HepG2 (cell line): Measurements from ENCODE around the gene PDZD7. TPM values are rescaled to one million over a fixed set of nuclear protein-coding genes. Genes with fewer than 3 reads are reported as not detected.
A peak's percentile ranks its signal among the peaks of the same experiment; 100 is the strongest.

ENCODE experiments used
- ATM ChIP-seq: fragments of 450-650 bp; IDR thresholded peaks from 2 replicates; pipeline ENCODE4 v1.7.1; 2017; ENCODE audit warnings: mild to moderate bottlenecking, borderline replicate concordance
- FIP1L1 ChIP-seq: fragments of 200-400 bp; formaldehyde crosslinking; IDR thresholded peaks from 2 replicates; pipeline ENCODE4 v1.6.1; 2018; ENCODE audit warnings: low read depth, mild to moderate bottlenecking, low read length, moderate library complexity, borderline replicate concordance; ENCODE audit not compliant: insufficient read depth
- FOSL1 ChIP-seq: sonication (generic); formaldehyde crosslinking; IDR thresholded peaks from 2 replicates; pipeline ENCODE4 v1.9.0; 2021; ENCODE audit warnings: missing genetic modification reagents, borderline replicate concordance
- HDAC1 ChIP-seq: sonication (generic); formaldehyde crosslinking; IDR thresholded peaks from 2 replicates; pipeline ENCODE4 v1.5.1; 2020; ENCODE audit warnings: mild to moderate bottlenecking, missing genetic modification reagents
- KLF16 ChIP-seq, 2 experiments: sonication (generic) in 1 of 2; formaldehyde crosslinking in 1 of 2; IDR thresholded peaks; 2 replicates each; pipeline versions ENCODE4 v1.6.1 to v1.8.0; 2016 to 2023; ENCODE audit warnings: missing genetic modification reagents in 2 of 2, missing compliant biosample characterization in 1 of 2
- NR3C1 ChIP-seq: sonication (generic); formaldehyde crosslinking; IDR thresholded peaks from 2 replicates; pipeline ENCODE4 v1.4.0; 2020; ENCODE audit warnings: missing genetic modification reagents
- REPIN1 ChIP-seq: sonication (generic); formaldehyde crosslinking; IDR thresholded peaks from 2 replicates; pipeline ENCODE4 v1.8.0; 2022; ENCODE audit warnings: missing genetic modification reagents, low read depth, mild to moderate bottlenecking, borderline replicate concordance
- WIZ ChIP-seq: sonication (generic); formaldehyde crosslinking; IDR thresholded peaks from 2 replicates; pipeline ENCODE4 v1.5.1; 2020; ENCODE audit warnings: mild to moderate bottlenecking, missing genetic modification reagents
- ZFP37 ChIP-seq: sonication (generic); formaldehyde crosslinking; IDR thresholded peaks from 2 replicates; pipeline ENCODE4 v1.4.0; 2020; ENCODE audit warnings: missing genetic modification reagents, borderline replicate concordance
- ZNF207 ChIP-seq: fragments of 450-650 bp; IDR thresholded peaks from 2 replicates; pipeline ENCODE4 v1.6.1; 2016; ENCODE audit warnings: antibody characterized with exemption, borderline replicate concordance
- ZNF549 ChIP-seq: sonication (generic); formaldehyde crosslinking; IDR thresholded peaks from 2 replicates; pipeline ENCODE4 v1.5.0; 2020; ENCODE audit warnings: missing genetic modification reagents
- ZNF614 ChIP-seq: IDR thresholded peaks from 2 replicates; pipeline ENCODE4 v1.6.1; 2018; ENCODE audit warnings: missing biosample characterization, missing genetic modification reagents, inconsistent platforms, borderline replicate concordance
- ZNF674 ChIP-seq: sonication (generic); formaldehyde crosslinking; IDR thresholded peaks from 2 replicates; pipeline ENCODE4 v1.5.0; 2020; ENCODE audit warnings: low read depth, mild to moderate bottlenecking, missing genetic modification reagents
- ZNF720 ChIP-seq: sonication (generic); formaldehyde crosslinking; IDR thresholded peaks from 2 replicates; pipeline ENCODE4 v1.4.0; 2020; ENCODE audit warnings: missing genetic modification reagents
- ZNF724P ChIP-seq: sonication (generic); formaldehyde crosslinking; IDR thresholded peaks from 2 replicates; pipeline ENCODE4 v1.8.0; 2022; ENCODE audit warnings: missing genetic modification reagents, borderline replicate concordance
- polyA plus RNA-seq, 8 experiments: library from polyadenylated mRNA; depleted of rRNA in 3 of 8; stranded (reverse) in 7 of 8; unstranded in 1 of 8; fragments of >200 nt; fragmentation: Illumina TruSeq in 4 of 8; extraction: Trizol in 4 of 8; gene quantifications; 2 replicates each; pipeline versions ENCODE4 v1.2.1 to v1.2.3, GENCODE V29; 2011 to 2016; ENCODE audit warnings: low read depth in 4 of 8, missing spikeins in 1 of 8, mixed read lengths in 1 of 8; ENCODE audit not compliant: insufficient read depth in 1 of 8
- total RNA-seq, 5 experiments: library from RNA; depleted of rRNA; stranded (reverse); fragments of >200 nt; fragmentation: Illumina TruSeq; extraction: Trizol; gene quantifications; 2 replicates each; pipeline ENCODE4 v1.2.3, GENCODE V29; 2016; ENCODE audit warnings: low read depth in 1 of 5
- TF ChIP-seq, protein P1 (sequence below): sonication (generic); formaldehyde crosslinking; IDR thresholded peaks from 2 replicates; pipeline ENCODE4 v1.9.0; 2021; ENCODE audit warnings: missing genetic modification reagents, mild to moderate bottlenecking, borderline replicate concordance
- TF ChIP-seq, protein P2 (sequence below): sonication (generic); formaldehyde crosslinking; IDR thresholded peaks from 2 replicates; pipeline ENCODE4 v1.4.0; 2020; ENCODE audit warnings: missing genetic modification reagents
- TF ChIP-seq, protein P3 (sequence below): sonication (generic); formaldehyde crosslinking; conservative IDR thresholded peaks from 2 replicates; pipeline ENCODE4 v1.4.0; 2020; ENCODE audit warnings: missing genetic modification reagents
- TF ChIP-seq, protein P4 (sequence below): sonication (generic); formaldehyde crosslinking; IDR thresholded peaks from 2 replicates; pipeline ENCODE4 v1.5.0; 2020; ENCODE audit warnings: missing genetic modification reagents, mild to moderate bottlenecking, borderline replicate concordance
- TF ChIP-seq, protein P5 (sequence below): sonication (generic); formaldehyde crosslinking; IDR thresholded peaks from 2 replicates; pipeline ENCODE4 v1.8.1; 2022; ENCODE audit warnings: mild to moderate bottlenecking, missing genetic modification reagents
- TF ChIP-seq, protein P6 (sequence below): sonication (generic); formaldehyde crosslinking; IDR thresholded peaks from 2 replicates; pipeline ENCODE4 v1.9.0; 2021; ENCODE audit warnings: missing genetic modification reagents, mild to moderate bottlenecking, borderline replicate concordance

Gene PDZD7
- total and polyA plus RNA-seq, 2 of the 13 experiments (the other 11 are each of a cell fraction or from before 2014, with no cell fraction given) = 0.58 to 0.73 TPM

DNA sequence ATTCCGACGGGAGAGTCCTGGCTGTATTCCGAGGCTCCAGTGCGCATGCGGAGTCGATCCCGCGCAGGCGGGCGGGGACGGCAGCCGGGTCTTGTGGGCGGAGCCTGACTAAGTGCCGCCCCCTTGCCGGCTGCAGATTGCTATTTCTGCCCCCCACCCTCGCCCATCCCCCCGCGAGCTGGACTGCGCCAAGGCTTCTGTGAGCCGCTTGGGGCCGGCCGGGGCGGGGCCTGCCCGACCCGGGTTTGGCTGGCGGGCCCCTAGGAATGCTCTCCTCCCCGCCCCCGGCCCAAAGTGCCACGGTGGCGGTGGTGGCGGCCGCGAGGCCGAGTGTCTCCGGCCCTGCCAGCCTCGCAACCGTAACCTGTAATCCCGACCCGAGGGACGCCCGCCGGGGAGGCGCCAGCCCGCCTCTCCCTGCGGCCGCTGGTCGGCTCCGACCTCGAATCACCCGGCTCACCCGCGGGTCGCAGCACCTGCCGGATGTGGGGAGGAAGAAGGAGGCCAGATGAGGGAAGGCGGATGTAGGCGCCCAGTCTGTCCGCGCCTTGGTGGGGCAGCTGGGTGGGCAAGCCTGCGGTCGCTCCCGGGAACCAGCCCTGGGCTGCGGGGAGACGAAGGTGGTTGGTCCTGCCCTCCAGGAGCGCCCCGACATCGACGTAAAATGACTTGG, 30.2 kb upstream of the PDZD7 start (continued):
- TF ChIP-seq ATM (no peak), ZNF614 (CRISPR knock-in tag) (peak; percentile 79; the same call in 1 of the 2 replicates), ZFP37 (CRISPR knock-in tag) (no peak), ZNF674 (CRISPR knock-in tag) (no peak), FIP1L1 (0 out of 2 replicates have a peak, but pooled peaks have one; percentile 20), HDAC1 (peak; percentile 84), WIZ (CRISPR knock-in tag) (no peak), REPIN1 (CRISPR knock-in tag) (no peak; the same call in 1 of the 2 replicates), KLF16 (CRISPR knock-in tag; IDR thresholded peaks at IDR 0.05) (peak in 1 of 2 experiments; percentile 69; a peak in 2 of 4 replicates), ZNF207 (no peak), FOSL1 (no peak), ZNF724P (CRISPR knock-in tag) (peak; percentile 68), ZNF720 (no peak), ZNF549 (CRISPR knock-in tag) (no peak), NR3C1 (CRISPR knock-in tag) (no peak)
- TF ChIP-seq, protein P1, sequence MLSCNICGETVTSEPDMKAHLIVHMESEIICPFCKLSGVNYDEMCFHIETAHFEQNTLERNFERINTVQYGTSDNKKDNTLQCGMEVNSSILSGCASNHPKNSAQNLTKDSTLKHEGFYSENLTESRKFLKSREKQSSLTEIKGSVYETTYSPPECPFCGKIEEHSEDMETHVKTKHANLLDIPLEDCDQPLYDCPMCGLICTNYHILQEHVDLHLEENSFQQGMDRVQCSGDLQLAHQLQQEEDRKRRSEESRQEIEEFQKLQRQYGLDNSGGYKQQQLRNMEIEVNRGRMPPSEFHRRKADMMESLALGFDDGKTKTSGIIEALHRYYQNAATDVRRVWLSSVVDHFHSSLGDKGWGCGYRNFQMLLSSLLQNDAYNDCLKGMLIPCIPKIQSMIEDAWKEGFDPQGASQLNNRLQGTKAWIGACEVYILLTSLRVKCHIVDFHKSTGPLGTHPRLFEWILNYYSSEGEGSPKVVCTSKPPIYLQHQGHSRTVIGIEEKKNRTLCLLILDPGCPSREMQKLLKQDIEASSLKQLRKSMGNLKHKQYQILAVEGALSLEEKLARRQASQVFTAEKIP (CRISPR knock-in tag) = no peak
- TF ChIP-seq, protein P2, sequence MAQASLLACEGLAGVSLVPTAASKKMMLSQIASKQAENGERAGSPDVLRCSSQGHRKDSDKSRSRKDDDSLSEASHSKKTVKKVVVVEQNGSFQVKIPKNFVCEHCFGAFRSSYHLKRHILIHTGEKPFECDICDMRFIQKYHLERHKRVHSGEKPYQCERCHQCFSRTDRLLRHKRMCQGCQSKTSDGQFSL = peak; percentile 57; the same call in 1 of the 2 replicates
- TF ChIP-seq, protein P3, sequence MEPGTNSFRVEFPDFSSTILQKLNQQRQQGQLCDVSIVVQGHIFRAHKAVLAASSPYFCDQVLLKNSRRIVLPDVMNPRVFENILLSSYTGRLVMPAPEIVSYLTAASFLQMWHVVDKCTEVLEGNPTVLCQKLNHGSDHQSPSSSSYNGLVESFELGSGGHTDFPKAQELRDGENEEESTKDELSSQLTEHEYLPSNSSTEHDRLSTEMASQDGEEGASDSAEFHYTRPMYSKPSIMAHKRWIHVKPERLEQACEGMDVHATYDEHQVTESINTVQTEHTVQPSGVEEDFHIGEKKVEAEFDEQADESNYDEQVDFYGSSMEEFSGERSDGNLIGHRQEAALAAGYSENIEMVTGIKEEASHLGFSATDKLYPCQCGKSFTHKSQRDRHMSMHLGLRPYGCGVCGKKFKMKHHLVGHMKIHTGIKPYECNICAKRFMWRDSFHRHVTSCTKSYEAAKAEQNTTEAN = no peak
- TF ChIP-seq, protein P4, sequence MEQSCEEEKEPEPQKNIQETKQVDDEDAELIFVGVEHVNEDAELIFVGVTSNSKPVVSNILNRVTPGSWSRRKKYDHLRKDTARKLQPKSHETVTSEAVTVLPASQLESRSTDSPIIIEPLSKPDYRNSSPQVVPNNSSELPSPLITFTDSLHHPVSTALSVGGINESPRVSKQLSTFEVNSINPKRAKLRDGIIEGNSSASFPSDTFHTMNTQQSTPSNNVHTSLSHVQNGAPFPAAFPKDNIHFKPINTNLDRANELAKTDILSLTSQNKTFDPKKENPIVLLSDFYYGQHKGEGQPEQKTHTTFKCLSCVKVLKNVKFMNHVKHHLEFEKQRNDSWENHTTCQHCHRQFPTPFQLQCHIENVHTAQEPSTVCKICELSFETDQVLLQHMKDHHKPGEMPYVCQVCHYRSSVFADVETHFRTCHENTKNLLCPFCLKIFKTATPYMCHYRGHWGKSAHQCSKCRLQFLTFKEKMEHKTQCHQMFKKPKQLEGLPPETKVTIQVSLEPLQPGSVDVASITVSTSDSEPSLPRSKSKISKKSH (CRISPR knock-in tag) = no peak
- TF ChIP-seq, protein P5, sequence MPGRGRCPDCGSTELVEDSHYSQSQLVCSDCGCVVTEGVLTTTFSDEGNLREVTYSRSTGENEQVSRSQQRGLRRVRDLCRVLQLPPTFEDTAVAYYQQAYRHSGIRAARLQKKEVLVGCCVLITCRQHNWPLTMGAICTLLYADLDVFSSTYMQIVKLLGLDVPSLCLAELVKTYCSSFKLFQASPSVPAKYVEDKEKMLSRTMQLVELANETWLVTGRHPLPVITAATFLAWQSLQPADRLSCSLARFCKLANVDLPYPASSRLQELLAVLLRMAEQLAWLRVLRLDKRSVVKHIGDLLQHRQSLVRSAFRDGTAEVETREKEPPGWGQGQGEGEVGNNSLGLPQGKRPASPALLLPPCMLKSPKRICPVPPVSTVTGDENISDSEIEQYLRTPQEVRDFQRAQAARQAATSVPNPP (CRISPR knock-in tag) = 0 out of 2 replicates have a peak, but pooled peaks have one; percentile 46
- TF ChIP-seq, protein P6, sequence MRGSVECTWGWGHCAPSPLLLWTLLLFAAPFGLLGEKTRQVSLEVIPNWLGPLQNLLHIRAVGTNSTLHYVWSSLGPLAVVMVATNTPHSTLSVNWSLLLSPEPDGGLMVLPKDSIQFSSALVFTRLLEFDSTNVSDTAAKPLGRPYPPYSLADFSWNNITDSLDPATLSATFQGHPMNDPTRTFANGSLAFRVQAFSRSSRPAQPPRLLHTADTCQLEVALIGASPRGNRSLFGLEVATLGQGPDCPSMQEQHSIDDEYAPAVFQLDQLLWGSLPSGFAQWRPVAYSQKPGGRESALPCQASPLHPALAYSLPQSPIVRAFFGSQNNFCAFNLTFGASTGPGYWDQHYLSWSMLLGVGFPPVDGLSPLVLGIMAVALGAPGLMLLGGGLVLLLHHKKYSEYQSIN (CRISPR knock-in tag) = no peak
